Measurements from ENCODE around the gene NDUFS7. TPM values are rescaled to one million over a fixed set of nuclear protein-coding genes. Genes with fewer than 3 reads are reported as not detected.

NDUFS7 gene
- total RNA-seq, 1 experiment from 2014 or later = 60.3 TPM

DNA sequence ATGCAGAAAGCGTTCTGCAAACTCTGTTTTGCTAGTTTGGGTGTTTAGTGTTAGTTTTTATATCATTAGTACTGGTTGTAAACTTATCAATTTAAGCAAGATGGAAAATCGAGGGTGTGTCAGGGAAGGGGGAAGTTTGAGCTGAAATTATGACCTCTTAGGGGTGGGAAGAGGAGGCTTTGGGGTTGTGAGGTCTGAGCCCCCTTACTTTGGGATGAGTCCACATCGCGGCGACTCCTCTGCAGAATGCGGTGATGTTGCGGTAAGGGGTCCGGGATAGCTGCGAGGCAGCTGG lies 743 bp upstream of the NDUFS7 start:
- H3K9me3 Mint-ChIP-seq (ENCODE audit: low read depth, unreplicated experiment) = no peaks in the 10 kb centered on the region
- no TSS peak for BruUV-seq (replicated peaks)
- CTCF ChIA-PET = interaction anchor here (0.7 kb wide), 1 partner anchor 113 kb away, joined by 3 read pairs; no protein-coding TSS in a partner anchor
- H3K27me3 Mint-ChIP-seq (ENCODE audit: unreplicated experiment) = peaks cover 8% of the 10 kb centered on the region
- peak overlapping the region; percentile 79 for H3K4me3 Mint-ChIP-seq (ENCODE audit: low read depth, unreplicated experiment)
- intact Hi-C loops (cut with micrococcal nuclease; ENCODE audit: unreplicated experiment) = no loop called here
- no peak for DNase-seq
- no peak for TF ChIP-seq CTCF (IDR thresholded peaks at IDR 0.05; ENCODE audit: unreplicated experiment)
- peak overlapping the region; percentile 100 for H3K27ac Mint-ChIP-seq (ENCODE audit: unreplicated experiment)
- peaks cover 8% of the 10 kb centered on the region for H3K4me1 Mint-ChIP-seq (ENCODE audit: low read depth, unreplicated experiment)
- peaks cover 21% of the 10 kb centered on the region for H3K36me3 Mint-ChIP-seq (ENCODE audit: insufficient read depth, unreplicated experiment)

DNA sequence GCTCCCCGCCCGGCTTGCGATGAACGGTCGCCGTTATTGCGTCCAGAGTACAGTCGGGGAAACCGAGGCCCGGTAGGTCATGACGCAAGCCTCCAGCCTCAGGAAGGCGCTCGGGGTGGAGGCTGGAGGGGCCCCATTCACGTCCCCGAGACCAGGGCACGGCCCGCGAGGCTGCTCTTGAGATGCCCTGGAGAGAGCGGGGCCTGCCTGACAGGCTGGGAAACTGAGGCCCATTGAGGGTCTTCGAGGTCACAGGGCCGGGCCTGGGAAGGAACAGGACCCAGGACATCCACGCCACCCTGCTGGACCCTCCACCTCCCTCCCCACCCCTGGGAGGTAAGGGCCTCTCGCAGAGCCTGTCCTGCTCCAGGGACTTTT lies 367 bp downstream of the NDUFS7 start:
- BruUV-seq (replicated peaks) = no TSS peak
- no peak overlapping the region for H3K27ac Mint-ChIP-seq (ENCODE audit: unreplicated experiment)

DNA sequence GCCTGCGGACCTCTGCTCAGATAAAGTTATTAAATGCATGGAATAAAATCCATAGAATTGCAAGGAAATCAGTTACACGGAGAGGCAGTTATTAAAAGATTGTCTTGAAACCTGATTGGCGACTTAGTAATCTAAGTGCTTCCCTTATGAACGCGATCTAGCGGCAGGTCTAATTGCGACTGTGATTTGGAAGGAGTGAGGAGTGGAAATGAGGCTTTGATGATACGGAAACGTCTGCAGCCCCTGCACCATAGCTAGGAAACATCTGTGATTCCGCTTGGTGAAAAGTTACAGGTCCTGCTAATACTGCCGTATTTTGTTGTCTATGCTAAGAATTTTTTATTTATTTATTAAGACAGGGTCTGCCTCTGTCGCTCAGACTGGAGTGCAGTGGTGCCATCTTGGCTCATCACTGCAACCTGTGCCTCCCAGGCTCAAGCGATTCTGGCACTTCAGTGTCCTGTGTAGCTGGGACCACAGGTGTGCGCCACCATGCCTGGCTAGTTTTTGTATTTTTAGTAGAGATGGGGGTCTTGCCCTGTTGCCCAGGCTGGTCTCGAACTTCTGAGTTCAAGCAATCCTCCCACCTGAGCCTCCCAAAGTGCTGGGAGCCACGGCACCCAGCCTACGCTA lies 887 bp downstream of the NDUFS7 start:
- H3K36me3 Mint-ChIP-seq (ENCODE audit: insufficient read depth, unreplicated experiment) = peaks cover 21% of the 10 kb centered on the region
- no peak for TF ChIP-seq CTCF (IDR thresholded peaks at IDR 0.05; ENCODE audit: unreplicated experiment)
- CTCF ChIA-PET = no interaction called here
- H3K27ac Mint-ChIP-seq (ENCODE audit: unreplicated experiment) = no peak overlapping the region
- no peak for DNase-seq
- no peaks in the 10 kb centered on the region for H3K9me3 Mint-ChIP-seq (ENCODE audit: low read depth, unreplicated experiment)
- peak overlapping the region; percentile 79 for H3K4me3 Mint-ChIP-seq (ENCODE audit: low read depth, unreplicated experiment)
- intact Hi-C loops (cut with micrococcal nuclease; ENCODE audit: unreplicated experiment) = no loop called here
- peaks cover 8% of the 10 kb centered on the region for H3K27me3 Mint-ChIP-seq (ENCODE audit: unreplicated experiment)
- BruUV-seq (replicated peaks) = TSS peak; percentile 39
- peaks cover 8% of the 10 kb centered on the region for H3K4me1 Mint-ChIP-seq (ENCODE audit: low read depth, unreplicated experiment)

More for the DNA sequence above, 367 bp downstream of the NDUFS7 start:
- peaks cover 8% of the 10 kb centered on the region for H3K4me1 Mint-ChIP-seq (ENCODE audit: low read depth, unreplicated experiment)
- intact Hi-C loops (cut with micrococcal nuclease; ENCODE audit: unreplicated experiment) = no loop called here
- TF ChIP-seq CTCF (IDR thresholded peaks at IDR 0.05; ENCODE audit: unreplicated experiment) = no peak
- H3K9me3 Mint-ChIP-seq (ENCODE audit: low read depth, unreplicated experiment) = no peaks in the 10 kb centered on the region
- CTCF ChIA-PET = no interaction called here
- peaks cover 21% of the 10 kb centered on the region for H3K36me3 Mint-ChIP-seq (ENCODE audit: insufficient read depth, unreplicated experiment)
- DNase-seq = no peak
- peaks cover 8% of the 10 kb centered on the region for H3K27me3 Mint-ChIP-seq (ENCODE audit: unreplicated experiment)
- peak overlapping the region; percentile 79 for H3K4me3 Mint-ChIP-seq (ENCODE audit: low read depth, unreplicated experiment)

- CTCF ChIA-PET = no interaction called here
- Mint-ChIP-seq H3K9me3 (ENCODE audit: low read depth, unreplicated experiment) (no peaks in the 10 kb centered on the region), H3K27me3 (ENCODE audit: unreplicated experiment) (peaks cover 8% of the 10 kb centered on the region), H3K27ac (ENCODE audit: unreplicated experiment) (no peak overlapping the region), H3K36me3 (ENCODE audit: insufficient read depth, unreplicated experiment) (peaks cover 23% of the 10 kb centered on the region), H3K4me1 (ENCODE audit: low read depth, unreplicated experiment) (peaks cover 8% of the 10 kb centered on the region), H3K4me3 (ENCODE audit: low read depth, unreplicated experiment) (no peak overlapping the region)
- no peak for TF ChIP-seq CTCF (IDR thresholded peaks at IDR 0.05; ENCODE audit: unreplicated experiment)
- BruUV-seq (replicated peaks) = no TSS peak
- no peak for DNase-seq
- intact Hi-C loops (cut with micrococcal nuclease; ENCODE audit: unreplicated experiment) = no loop called here
These were observed 2.1 kb downstream of the NDUFS7 start for GRCh38 chr19:1385816-1386215.

Data from Calu3 (cell line).